ENCODE measurements around the gene WNT5A.

- TF ChIP-seq, protein P1, sequence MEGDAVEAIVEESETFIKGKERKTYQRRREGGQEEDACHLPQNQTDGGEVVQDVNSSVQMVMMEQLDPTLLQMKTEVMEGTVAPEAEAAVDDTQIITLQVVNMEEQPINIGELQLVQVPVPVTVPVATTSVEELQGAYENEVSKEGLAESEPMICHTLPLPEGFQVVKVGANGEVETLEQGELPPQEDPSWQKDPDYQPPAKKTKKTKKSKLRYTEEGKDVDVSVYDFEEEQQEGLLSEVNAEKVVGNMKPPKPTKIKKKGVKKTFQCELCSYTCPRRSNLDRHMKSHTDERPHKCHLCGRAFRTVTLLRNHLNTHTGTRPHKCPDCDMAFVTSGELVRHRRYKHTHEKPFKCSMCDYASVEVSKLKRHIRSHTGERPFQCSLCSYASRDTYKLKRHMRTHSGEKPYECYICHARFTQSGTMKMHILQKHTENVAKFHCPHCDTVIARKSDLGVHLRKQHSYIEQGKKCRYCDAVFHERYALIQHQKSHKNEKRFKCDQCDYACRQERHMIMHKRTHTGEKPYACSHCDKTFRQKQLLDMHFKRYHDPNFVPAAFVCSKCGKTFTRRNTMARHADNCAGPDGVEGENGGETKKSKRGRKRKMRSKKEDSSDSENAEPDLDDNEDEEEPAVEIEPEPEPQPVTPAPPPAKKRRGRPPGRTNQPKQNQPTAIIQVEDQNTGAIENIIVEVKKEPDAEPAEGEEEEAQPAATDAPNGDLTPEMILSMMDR (IDR thresholded peaks at IDR 0.05 in 8 of 11, conservative IDR thresholded peaks at IDR 0.05 in 3 of 11): no peak
- TF ChIP-seq POLR2AphosphoS5 (IDR thresholded peaks at IDR 0.05) (no peak), POLR2A (IDR thresholded peaks at IDR 0.05) (no peak)
Observed at GRCh38 chr3:55477306-55478303, 9.5 kb downstream of the WNT5A start.

All from spleen (tissue), 7 donors.